ENCODE data around the gene EPN3. TPM values are rescaled to one million over a fixed set of nuclear protein-coding genes. Genes with fewer than 3 reads are reported as not detected.

The EPN3 gene
- total RNA-seq, 1 donor from 2014 or later = 0.24 TPM

- Histone ChIP-seq H3K27me3 (peaks cover 14% of the 10 kb centered on the region), H3K36me3 (no peaks in the 10 kb centered on the region), H3F3A (ENCODE audit: low read depth) (peaks cover 17% of the 10 kb centered on the region), H2AFZ (replicated peaks) (no peak overlapping the region), H3K4me1 (peaks cover 35% of the 10 kb centered on the region), H4K20me1 (ENCODE audit: low read depth) (no peaks in the 10 kb centered on the region), H3K4me3 (no peak overlapping the region), H3K27ac (no peak overlapping the region), H3K4me2 (peak overlapping the region; percentile 55), H3K9me3 (ENCODE audit: low read depth) (no peaks in the 10 kb centered on the region), H3K9ac (no peak overlapping the region), H3K79me2 (ENCODE audit: low read depth) (no peaks in the 10 kb centered on the region)
- Mint-ChIP-seq H3K9me3 (no peaks in the 10 kb centered on the region), H3K27ac (peak overlapping the region; percentile 92), H3K4me1 (peaks cover 63% of the 10 kb centered on the region), H3K36me3 (no peaks in the 10 kb centered on the region), H3K27me3 (ENCODE audit: insufficient read depth, low read depth) (peaks cover 5% of the 10 kb centered on the region), H3K4me3 (no peak overlapping the region)
- no peak for DNase-seq (ENCODE audit: low spot score)
- TF ChIP-seq EZH2 (IDR thresholded peaks at IDR 0.05) = no peak
- TF ChIP-seq CTCF (IDR thresholded peaks at IDR 0.05) = no peak
- no peak for TF ChIP-seq EZH2phosphoT487 (IDR thresholded peaks at IDR 0.05)
Measured at GRCh38 chr17:50570032-50570431, 37.5 kb downstream of the EPN3 start.

- Mint-ChIP-seq H3K4me3 (no peak overlapping the region), H3K4me1 (peaks cover 59% of the 10 kb centered on the region)
- no peak overlapping the region for H3K9ac ChIP-seq
Measured at GRCh38 chr17:50570528-50570927, 38.0 kb downstream of the EPN3 start.

GRCh38 chr17:50571681-50572080 lies 39.1 kb downstream of the EPN3 start:
- peaks cover 5% of the 10 kb centered on the region for H3K27me3 Mint-ChIP-seq (ENCODE audit: insufficient read depth, low read depth)
- TF ChIP-seq EZH2phosphoT487 (IDR thresholded peaks at IDR 0.05) (no peak), EZH2 (IDR thresholded peaks at IDR 0.05) (no peak), CTCF (IDR thresholded peaks at IDR 0.05) (no peak)
- Histone ChIP-seq H3K4me2 (no peak overlapping the region), H3K9ac (no peak overlapping the region), H3K9me3 (ENCODE audit: low read depth) (no peaks in the 10 kb centered on the region), H3K4me1 (peaks cover 20% of the 10 kb centered on the region), H3F3A (ENCODE audit: low read depth) (peaks cover 8% of the 10 kb centered on the region), H3K4me3 (no peak overlapping the region), H3K27ac (no peak overlapping the region), H3K36me3 (no peaks in the 10 kb centered on the region), H4K20me1 (ENCODE audit: low read depth) (no peaks in the 10 kb centered on the region), H3K79me2 (ENCODE audit: low read depth) (no peaks in the 10 kb centered on the region), H2AFZ (replicated peaks) (no peak overlapping the region), H3K27me3 (no peaks in the 10 kb centered on the region)
- no peak overlapping the region for H3K27ac Mint-ChIP-seq
- peaks cover 3% of the 10 kb centered on the region for H3K36me3 Mint-ChIP-seq
- peaks cover 48% of the 10 kb centered on the region for H3K4me1 Mint-ChIP-seq
- DNase-seq (ENCODE audit: low spot score) = no peak
- H3K9me3 Mint-ChIP-seq = no peaks in the 10 kb centered on the region
- no peak overlapping the region for H3K4me3 Mint-ChIP-seq

More at GRCh38 chr17:50570528-50570927, 38.0 kb downstream of the EPN3 start:
- no peak overlapping the region for H3K4me3 ChIP-seq
- H3K27ac Mint-ChIP-seq = peak overlapping the region; percentile 92
- TF ChIP-seq EZH2 (IDR thresholded peaks at IDR 0.05) (no peak), EZH2phosphoT487 (IDR thresholded peaks at IDR 0.05) (no peak), CTCF (IDR thresholded peaks at IDR 0.05) (no peak)
- H3F3A ChIP-seq (ENCODE audit: low read depth) = peaks cover 14% of the 10 kb centered on the region
- no peaks in the 10 kb centered on the region for H3K36me3 ChIP-seq
- peaks cover 9% of the 10 kb centered on the region for H3K27me3 ChIP-seq
- H2AFZ ChIP-seq (replicated peaks) = no peak overlapping the region
- no peaks in the 10 kb centered on the region for H3K79me2 ChIP-seq (ENCODE audit: low read depth)
- H4K20me1 ChIP-seq (ENCODE audit: low read depth) = no peaks in the 10 kb centered on the region
- no peaks in the 10 kb centered on the region for H3K9me3 Mint-ChIP-seq
- H3K36me3 Mint-ChIP-seq = no peaks in the 10 kb centered on the region
- peaks cover 5% of the 10 kb centered on the region for H3K27me3 Mint-ChIP-seq (ENCODE audit: insufficient read depth, low read depth)
- H3K9me3 ChIP-seq (ENCODE audit: low read depth) = no peaks in the 10 kb centered on the region
- H3K4me2 ChIP-seq = peak overlapping the region; percentile 55
- DNase-seq (ENCODE audit: low spot score) = no peak
- H3K27ac ChIP-seq = no peak overlapping the region
- peaks cover 30% of the 10 kb centered on the region for H3K4me1 ChIP-seq
